SK-N-SH (cell line): ENCODE data around the gene PPP1R15A. TPM values are rescaled to one million over a fixed set of nuclear protein-coding genes. Genes with fewer than 3 reads are reported as not detected.
"Not testable (repeated sequence)": the region's sequence is repeated elsewhere in the genome, so short reads cannot be mapped to it uniquely, and the experiment has no call there.

Experiments
- CTCF ChIA-PET: fragments of 300-600, 350-600 bp; formaldehyde crosslinking; extraction: SDS; loops from one replicate; lab custom pipeline; 2021; lab: Yijun Ruan, JAX
- POLR2A ChIA-PET: fragments of 350-600 bp; sonication (Branson Sonifier 250); formaldehyde crosslinking; extraction: SDS; loops from one replicate; lab custom pipeline; 2020; ENCODE audit warnings: antibody characterized with exemption, inconsistent platforms; lab: Yijun Ruan, JAX
- DNase-seq: peaks from one replicate; pipeline ENCODE4 v3.0.0; 2012
- H2AFZ ChIP-seq: fragments of 200-600 bp; sonication (generic); 2 replicates; pipeline ENCODE4 v1.8.1; 2016; ENCODE audit warnings: antibody characterized with exemption, mild to moderate bottlenecking, low read depth
- H3F3A ChIP-seq: fragments of 200-600 bp; sonication (generic); replicated peaks from 2 replicates; pipeline ENCODE3; 2016; ENCODE audit warnings: antibody characterized with exemption, mild to moderate bottlenecking; ENCODE audit not compliant: insufficient read depth
- H3K27ac ChIP-seq, 2 experiments: fragments of 200-500 bp in 1 of 2; fragments of 200-600 bp in 1 of 2; sonication (Bioruptor generic) in 1 of 2; sonication (generic), shearing (Covaris generic) in 1 of 2; 2 replicates each; pipeline versions ENCODE4 v1.5.1 to v1.6.1; 2014 to 2016; ENCODE audit warnings: low read depth in 2 of 2, inconsistent platforms in 1 of 2, low read length in 1 of 2, mild to moderate bottlenecking in 1 of 2, mixed read lengths in 1 of 2
- H3K27me3 ChIP-seq: fragments of 200-600 bp; sonication (generic), shearing (Covaris generic); 2 replicates; pipeline ENCODE4 v1.6.1; 2016; ENCODE audit warnings: mixed run types; ENCODE audit not compliant: insufficient read depth
- H3K36me3 ChIP-seq, 2 experiments: fragments of 200-500 bp in 1 of 2; fragments of 200-600 bp in 1 of 2; sonication (Bioruptor generic) in 1 of 2; sonication (generic) in 1 of 2; replicated peaks in 1 of 2; 2 replicates each; pipeline versions ENCODE3 to v1.5.1; 2014 to 2016; ENCODE audit warnings: low read length in 1 of 2, mild to moderate bottlenecking in 1 of 2; ENCODE audit not compliant: insufficient read depth in 2 of 2, control insufficient read depth in 1 of 2
- H3K4me1 ChIP-seq, 2 experiments: fragments of 200-500 bp in 1 of 2; fragments of 200-600 bp in 1 of 2; sonication (Bioruptor generic) in 1 of 2; sonication (generic), shearing (Covaris generic) in 1 of 2; 2 replicates each; pipeline versions ENCODE4 v1.5.1 to v1.6.1; 2014 to 2016; ENCODE audit warnings: low read depth in 1 of 2, low read length in 1 of 2, mixed run types in 1 of 2; ENCODE audit not compliant: insufficient read depth in 2 of 2, control insufficient read depth in 1 of 2
- H3K4me2 ChIP-seq: fragments of 200-600 bp; sonication (generic), shearing (Covaris generic); 2 replicates; pipeline ENCODE4 v1.6.1; 2017; ENCODE audit warnings: mixed run types
- H3K4me3 ChIP-seq, 2 experiments: fragments of 200-500 bp in 1 of 2; fragments of 200-600 bp in 1 of 2; sonication (Bioruptor generic) in 1 of 2; sonication (generic), shearing (Covaris generic) in 1 of 2; 2 replicates each; pipeline versions ENCODE4 v1.5.1 to v1.8.1; 2014 to 2016; ENCODE audit warnings: low read depth in 2 of 2, inconsistent platforms in 1 of 2, low read length in 1 of 2, mild to moderate bottlenecking in 1 of 2, mixed read lengths in 1 of 2, moderate library complexity in 1 of 2
- H3K79me2 ChIP-seq: fragments of 200-600 bp; sonication (generic); 2 replicates; pipeline ENCODE4 v1.8.1; 2017; ENCODE audit warnings: mild to moderate bottlenecking; ENCODE audit not compliant: insufficient read depth
- H3K9ac ChIP-seq: fragments of 200-600 bp; sonication (generic); 2 replicates; pipeline ENCODE4 v1.6.1; 2017; ENCODE audit warnings: mixed run types
- H3K9me2 ChIP-seq: fragments of 200-600 bp; sonication (generic); 2 replicates; pipeline ENCODE4 v1.6.1; 2017; ENCODE audit warnings: mixed run types
- H3K9me3 ChIP-seq: fragments of 200-600 bp; sonication (generic); 2 replicates; pipeline ENCODE4 v1.6.1; 2017; ENCODE audit warnings: mixed run types, mild to moderate bottlenecking, moderate library complexity
- H4K20me1 ChIP-seq: fragments of 200-600 bp; sonication (generic); 2 replicates; pipeline ENCODE4 v1.6.1; 2017; ENCODE audit warnings: mild to moderate bottlenecking, mixed run types; ENCODE audit not compliant: insufficient read depth
- CTCF ChIP-seq: fragments of 200-600 bp; sonication (generic); IDR thresholded peaks from 2 replicates; pipeline ENCODE4 v1.6.1; 2017; ENCODE audit warnings: antibody characterized with exemption, mild to moderate bottlenecking, moderate library complexity
- FOXM1 ChIP-seq: IDR thresholded peaks from 2 replicates; pipeline ENCODE4 v1.4.0; 2012; ENCODE audit warnings: low read depth, mild to moderate bottlenecking
- NRF1 ChIP-seq: IDR thresholded peaks from 2 replicates; pipeline ENCODE4 v1.6.1; 2012; ENCODE audit warnings: low read depth, mild to moderate bottlenecking, low read length
- RAD21 ChIP-seq: IDR thresholded peaks from 2 replicates; pipeline ENCODE4 v1.6.1; 2012; ENCODE audit warnings: mild to moderate bottlenecking, low read length
- RCOR1 ChIP-seq: fragments of 150-350 bp; IDR thresholded peaks from 2 replicates; pipeline ENCODE4 v1.6.1; 2017; ENCODE audit warnings: antibody characterized with exemption, low read length
- RFX5 ChIP-seq: IDR thresholded peaks from 2 replicates; pipeline ENCODE4 v1.6.1; 2012; ENCODE audit warnings: mild to moderate bottlenecking, improper control_type of control experiment, low read length
- TCF12 ChIP-seq: IDR thresholded peaks from 2 replicates; pipeline ENCODE4 v1.4.0; 2012
- TEAD4 ChIP-seq: IDR thresholded peaks from 2 replicates; pipeline ENCODE4 v1.4.0; 2012; ENCODE audit warnings: mild to moderate bottlenecking, borderline replicate concordance; ENCODE audit not compliant: insufficient read depth
- USF1 ChIP-seq: IDR thresholded peaks from 2 replicates; pipeline ENCODE4 v1.4.0; 2012; ENCODE audit warnings: low read depth, borderline replicate concordance
- USF2 ChIP-seq: fragments of 150-350 bp; IDR thresholded peaks from 2 replicates; pipeline ENCODE4 v1.6.1; 2017; ENCODE audit warnings: antibody characterized with exemption, low read length, low read depth, borderline replicate concordance
- ZBTB33 ChIP-seq: IDR thresholded peaks from 2 replicates; pipeline ENCODE4 v1.4.0; 2012; ENCODE audit warnings: low read depth, borderline replicate concordance
- WGBS: methylation state at CpG from one replicate; pipeline ENCODE4 v1.1.6; 2017; ENCODE audit warnings: low lambda C conversion rate; 5-methylcytosine and 5-hydroxymethylcytosine counted together
- polyA plus RNA-seq, 3 experiments: library from polyadenylated mRNA; depleted of rRNA; stranded (reverse); fragments of >200 nt; gene quantifications; 2 replicates each; pipeline ENCODE4 v1.2.3, GENCODE V29; 2012

PPP1R15A gene
- polyA plus RNA-seq, 1 of the 3 experiments (the other 2 are of a cell fraction) = 73.7 TPM

- TF ChIP-seq NRF1 (no peak), TCF12 (no peak)
Measured at GRCh38 chr19:48906324-48906723, 34.1 kb downstream of the PPP1R15A start (continued).

- 91% methylated on average over 14 of the region's 14 CpGs for WGBS
Measured at GRCh38 chr19:48907671-48908070, 35.5 kb downstream of the PPP1R15A start.

GRCh38 chr19:48909424-48910077, 37.3 kb downstream of the PPP1R15A start:
- H3K4me2 ChIP-seq, H3K9ac ChIP-seq, POLR2A ChIA-PET, H4K20me1 ChIP-seq, H2AFZ ChIP-seq, DNase-seq, H3K9me3 ChIP-seq, H3K79me2 ChIP-seq, H3K4me3 ChIP-seq, H3K4me1 ChIP-seq, H3F3A ChIP-seq, H3K27me3 ChIP-seq, H3K27ac ChIP-seq, H3K9me2 ChIP-seq: not testable (repeated sequence)
- CTCF ChIA-PET = interaction anchor here (0.6 to 1.1 kb wide), 2 partner anchors 61 to 121 kb away, joined by 3 read pairs; no protein-coding TSS in a partner anchor
- 98% methylated on average over 11 of the region's 11 CpGs for WGBS
- H3K36me3 ChIP-seq = peaks cover 27 to 46% of the 10 kb centered on the region in 2 experiments

More at GRCh38 chr19:48907671-48908070, 35.5 kb downstream of the PPP1R15A start:
- TF ChIP-seq USF1 (no peak), CTCF (no peak), RFX5 (no peak), TEAD4 (no peak), FOXM1 (no peak), ZBTB33 (no peak), RAD21 (no peak), USF2 (no peak), RCOR1 (no peak)
- TF ChIP-seq, all 33 proteins: peak for 0
- Histone ChIP-seq H2AFZ (no peak overlapping the region), H3F3A (no peaks in the 10 kb centered on the region), H3K4me3 (no peak overlapping the region), H4K20me1 (no peaks in the 10 kb centered on the region), H3K4me2 (no peak overlapping the region), H3K9ac (no peak overlapping the region), H3K36me3 (peaks cover 19 to 42% of the 10 kb centered on the region in 2 experiments), H3K27me3 (no peaks in the 10 kb centered on the region), H3K4me1 (no peaks in the 10 kb centered on the region; a peak in 1 of 4 replicates), H3K79me2 (no peaks in the 10 kb centered on the region), H3K9me3 (no peaks in the 10 kb centered on the region), H3K27ac (no peak overlapping the region), H3K9me2 (no peaks in the 10 kb centered on the region)
- CTCF ChIA-PET = no interaction called here
- no peak for DNase-seq
- POLR2A ChIA-PET = no interaction called here
